IPS DF 4.7 (cell line): Measurements from ENCODE around the gene RABGAP1L.
"Not testable (repeated sequence)": the region's sequence is repeated elsewhere in the genome, so short reads cannot be mapped to it uniquely, and the experiment has no call there.

ENCODE experiments used
- DNase-seq: peaks from one replicate; pipeline ENCODE4 v3.0.0-alpha.2; 2013; ENCODE audit warnings: low spot score; ENCODE audit errors: extremely low read depth

RABGAP1L gene

DNA sequence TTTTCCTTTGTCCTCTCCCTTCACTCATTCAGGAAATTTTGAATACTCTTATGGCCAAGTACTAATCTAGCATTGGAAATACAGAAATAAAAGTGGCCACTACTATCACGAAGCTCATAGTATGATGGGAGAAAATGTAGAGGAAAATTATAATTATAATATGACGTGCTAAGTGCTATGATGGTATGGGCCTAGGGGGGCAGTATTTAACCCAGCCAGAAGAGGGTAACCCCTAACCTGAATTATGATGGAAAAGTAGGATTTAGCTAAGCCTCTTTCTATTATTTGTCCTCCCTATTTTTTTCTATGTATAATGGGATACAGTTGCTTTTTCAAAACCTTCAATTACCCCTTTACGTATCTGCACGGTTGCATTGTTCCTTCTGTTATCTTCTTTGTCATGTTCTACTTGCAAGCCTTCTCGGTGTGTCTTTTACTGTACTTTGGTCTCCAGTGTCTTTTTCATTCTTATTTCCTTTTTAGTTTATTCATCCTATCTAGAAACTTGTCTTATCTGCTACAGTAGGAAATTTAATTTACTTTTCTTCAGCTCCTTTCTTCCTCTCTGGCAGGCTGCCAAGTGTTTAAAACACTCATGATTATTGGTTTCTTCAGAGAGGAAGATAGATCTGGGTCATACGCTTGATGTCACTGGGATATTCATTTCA, 199.6 kb downstream of the RABGAP1L start:
- DNase-seq, result no peak

GRCh38 chr1:174359454-174359805, 200.1 kb downstream of the RABGAP1L start:
- DNase-seq, result no peak

- DNase-seq, result no peak
These were observed 205.8 kb downstream of the RABGAP1L start for GRCh38 chr1:174364996-174365736.

GRCh38 chr1:174366946-174367345, 207.6 kb downstream of the RABGAP1L start:
- no peak for DNase-seq

- no peak for DNase-seq
These were observed 208.6 kb downstream of the RABGAP1L start for GRCh38 chr1:174367892-174368291.

DNA sequence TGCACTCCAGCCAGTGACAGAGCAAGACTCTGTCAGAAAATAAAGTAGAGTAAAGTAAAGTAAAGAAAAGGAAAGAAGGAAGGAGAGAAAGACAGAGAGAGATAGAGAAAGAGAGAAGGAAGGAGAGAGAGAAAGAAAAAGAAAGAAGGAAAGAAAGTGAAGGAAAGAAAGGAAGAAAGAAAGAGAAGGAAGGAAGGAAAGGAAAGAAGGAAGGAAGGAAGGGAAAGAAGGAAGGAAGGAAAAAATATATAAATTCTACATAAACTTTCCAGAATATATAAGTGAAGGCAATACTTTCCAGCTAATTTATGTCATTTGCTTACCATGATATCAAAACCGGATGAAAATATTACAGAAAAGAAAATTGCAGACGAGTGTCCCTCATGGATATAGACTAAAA, 216.7 kb downstream of the RABGAP1L start:
- DNase-seq, result no peak

DNA sequence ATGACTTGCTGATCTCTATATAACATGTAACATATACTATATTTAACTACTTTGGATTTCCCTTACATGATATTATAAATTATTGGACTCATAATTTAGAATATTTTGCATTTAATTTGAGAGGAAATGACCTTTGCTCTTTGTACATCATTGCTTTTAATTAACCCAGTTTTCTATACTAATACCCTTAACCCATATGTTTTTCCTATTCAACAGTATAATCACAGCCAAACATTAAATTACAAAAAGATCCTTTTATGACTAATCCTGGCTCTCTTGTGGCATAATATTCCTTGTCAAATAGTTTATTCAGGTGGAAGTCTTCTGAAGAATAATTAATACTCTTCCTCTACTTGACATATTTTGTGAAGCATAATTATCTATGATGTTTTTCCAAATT, 232.4 kb downstream of the RABGAP1L start:
- no peak for DNase-seq

- DNase-seq, result no peak
These were observed 234.6 kb downstream of the RABGAP1L start for GRCh38 chr1:174393885-174394284.

DNA sequence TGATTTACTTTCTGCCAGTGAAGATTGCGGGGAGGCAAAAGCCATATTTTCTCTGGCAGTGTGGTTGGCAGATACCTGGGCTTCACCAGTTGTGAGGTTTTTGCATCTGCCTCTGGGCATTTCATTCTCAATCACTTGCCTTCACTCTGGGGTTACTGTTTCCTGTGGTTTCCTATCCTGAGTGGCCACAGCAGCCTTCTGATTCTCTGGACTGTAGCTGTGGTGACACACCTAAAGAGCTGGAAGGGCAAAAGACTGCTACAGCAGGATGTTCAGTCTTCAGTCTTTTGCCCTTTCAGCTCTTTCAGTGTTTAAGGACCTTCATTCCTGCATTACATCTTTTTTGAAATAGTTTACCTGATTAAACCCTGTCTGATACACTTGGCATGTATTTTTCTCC, 237.9 kb downstream of the RABGAP1L start:
- no peak for DNase-seq

GRCh38 chr1:174398246-174398645, 238.9 kb downstream of the RABGAP1L start:
- no peak for DNase-seq

GRCh38 chr1:174399211-174399610, 239.9 kb downstream of the RABGAP1L start:
- no peak for DNase-seq

DNA sequence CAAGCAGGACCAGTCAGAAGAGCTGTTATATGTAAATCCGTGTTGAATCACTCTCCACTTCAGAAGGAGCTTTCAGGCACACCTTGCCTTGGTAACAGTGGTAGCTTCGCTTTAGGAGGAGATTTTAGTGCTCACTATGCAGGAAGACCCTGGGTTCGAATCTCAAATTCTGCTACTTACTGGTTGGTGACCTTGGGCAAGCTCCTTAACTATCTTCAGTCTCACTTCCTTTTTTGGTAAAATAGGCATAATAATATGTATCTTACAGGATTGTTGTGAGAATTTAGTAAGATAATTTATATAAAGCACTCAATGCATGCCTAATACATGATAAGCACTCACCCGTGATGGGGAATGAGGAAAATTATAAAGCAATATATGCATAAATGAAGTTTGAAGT, 241.8 kb downstream of the RABGAP1L start:
- DNase-seq, result no peak

- DNase-seq, result no peak
These were observed 245.9 kb downstream of the RABGAP1L start for GRCh38 chr1:174405219-174405618.

DNA sequence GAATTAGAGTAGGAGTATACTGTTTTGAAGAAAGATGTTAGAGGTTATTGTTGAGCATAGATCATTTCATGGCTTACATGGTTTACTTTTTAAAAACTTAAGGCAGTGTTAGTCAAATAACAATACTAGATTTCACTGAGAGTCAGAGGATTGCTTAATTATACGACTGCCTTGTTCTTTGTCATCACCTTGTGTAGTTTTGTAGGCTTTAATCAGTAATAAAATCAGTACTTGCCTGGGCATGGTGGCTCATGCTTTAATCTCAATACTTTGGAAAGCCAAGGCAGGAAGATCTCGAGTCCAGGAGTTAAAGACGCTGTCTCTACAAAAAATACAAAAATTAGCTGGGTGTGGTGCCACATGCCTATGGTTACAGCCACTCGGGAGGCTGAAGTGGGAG, 247.1 kb downstream of the RABGAP1L start:
- DNase-seq, result no peak

- DNase-seq, result no peak
These were observed 248.3 kb downstream of the RABGAP1L start for GRCh38 chr1:174407665-174408064.

- no peak for DNase-seq
These were observed 248.8 kb downstream of the RABGAP1L start for GRCh38 chr1:174408146-174408545.

DNA sequence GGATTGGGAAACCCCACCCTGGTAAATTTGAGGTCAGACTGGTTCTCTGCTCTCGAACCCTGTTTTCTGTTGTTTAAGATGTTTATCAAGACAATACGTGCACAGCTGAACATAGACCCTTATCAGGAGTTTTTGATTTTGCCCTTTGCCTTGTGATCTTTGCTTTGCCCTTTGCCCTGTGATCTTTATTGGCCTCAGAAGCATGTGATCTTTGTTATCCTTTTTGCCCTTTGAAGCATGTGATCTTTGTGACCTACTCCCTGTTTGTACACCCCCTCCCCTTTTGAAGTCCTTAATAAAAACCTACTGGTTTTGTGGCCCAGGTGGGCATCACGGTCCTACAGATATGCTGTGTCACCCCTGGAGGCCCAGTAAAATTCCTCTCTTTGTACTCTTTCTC, 250.5 kb downstream of the RABGAP1L start:
- DNase-seq, result not testable (repeated sequence)

GRCh38 chr1:174413632-174414031, 254.3 kb downstream of the RABGAP1L start:
- no peak for DNase-seq

- no peak for DNase-seq
These were observed 254.9 kb downstream of the RABGAP1L start for GRCh38 chr1:174414203-174414602.

DNA sequence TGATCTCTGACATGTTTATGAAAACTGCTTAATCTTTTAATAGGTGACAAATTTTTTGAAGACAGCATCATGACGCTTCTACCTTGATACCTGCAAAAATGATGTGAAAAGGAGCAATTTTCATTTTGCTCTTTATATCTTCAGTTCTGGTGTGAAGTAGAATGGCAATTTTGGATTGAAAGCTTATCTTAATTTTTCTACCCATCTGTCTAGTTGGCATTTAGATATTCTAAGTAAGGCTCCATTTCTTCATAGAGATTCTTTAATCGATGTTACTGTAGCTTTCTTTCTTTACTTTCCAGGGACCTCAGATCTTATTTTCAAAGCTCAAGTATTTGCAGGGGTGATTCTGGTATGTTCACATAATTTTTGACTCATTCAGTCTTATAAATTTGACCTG, 256.2 kb downstream of the RABGAP1L start:
- DNase-seq, result no peak

- no peak for DNase-seq
These were observed 258.6 kb downstream of the RABGAP1L start for GRCh38 chr1:174417921-174418320.

GRCh38 chr1:174425121-174425520, 265.8 kb downstream of the RABGAP1L start:
- no peak for DNase-seq

- no peak for DNase-seq
These were observed 266.8 kb downstream of the RABGAP1L start for GRCh38 chr1:174426153-174426552.
